ENCODE data around the gene BRINP1.
"Not testable (repeated sequence)": the region's sequence is repeated elsewhere in the genome, so short reads cannot be mapped to it uniquely, and the experiment has no call there.

BRINP1 gene

DNA sequence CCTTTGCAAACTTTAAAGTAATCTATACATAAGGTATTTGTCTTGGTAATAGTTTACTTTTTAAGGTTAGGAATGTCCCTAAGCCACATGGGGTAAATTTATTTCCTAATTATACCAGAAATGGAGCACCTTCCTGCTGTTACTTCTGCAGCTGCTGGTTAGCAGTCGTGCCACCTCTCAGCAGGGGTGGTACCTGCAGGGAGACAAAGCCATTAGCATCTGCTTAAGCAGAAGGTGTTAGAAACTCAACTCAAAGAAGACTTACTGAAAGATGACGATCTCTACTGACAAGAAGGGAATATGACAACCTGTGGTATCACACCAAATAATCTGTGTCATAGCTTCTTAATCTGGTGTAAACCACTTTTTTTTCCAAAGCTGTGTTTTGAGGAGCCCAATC lies 173.7 kb downstream of the BRINP1 start:
- DNase-seq, result no peak

DNA sequence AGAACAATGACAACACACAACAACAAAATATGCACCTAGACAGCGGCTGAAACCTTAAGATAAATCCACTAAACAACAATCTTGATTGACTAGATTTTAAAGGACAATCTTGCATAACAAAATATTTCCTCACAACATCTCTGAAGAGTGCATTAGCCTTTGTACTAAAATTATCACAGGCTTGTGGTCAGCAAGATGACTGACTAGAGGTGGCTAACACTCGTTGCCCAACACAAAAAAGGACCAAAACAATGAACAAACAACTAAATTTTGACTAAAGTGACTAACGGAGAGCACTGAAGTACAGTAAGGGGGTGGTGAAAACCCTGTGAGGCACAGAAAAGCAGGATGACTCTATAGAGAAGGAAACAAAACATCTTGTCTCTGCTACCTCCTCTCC lies 183.9 kb downstream of the BRINP1 start:
- no peak for DNase-seq

GRCh38 chr9:119184265-119184936 lies 184.8 kb downstream of the BRINP1 start:
- no peak for DNase-seq

- DNase-seq, result no peak
These were observed 187.7 kb downstream of the BRINP1 start for GRCh38 chr9:119181561-119181960.

DNA sequence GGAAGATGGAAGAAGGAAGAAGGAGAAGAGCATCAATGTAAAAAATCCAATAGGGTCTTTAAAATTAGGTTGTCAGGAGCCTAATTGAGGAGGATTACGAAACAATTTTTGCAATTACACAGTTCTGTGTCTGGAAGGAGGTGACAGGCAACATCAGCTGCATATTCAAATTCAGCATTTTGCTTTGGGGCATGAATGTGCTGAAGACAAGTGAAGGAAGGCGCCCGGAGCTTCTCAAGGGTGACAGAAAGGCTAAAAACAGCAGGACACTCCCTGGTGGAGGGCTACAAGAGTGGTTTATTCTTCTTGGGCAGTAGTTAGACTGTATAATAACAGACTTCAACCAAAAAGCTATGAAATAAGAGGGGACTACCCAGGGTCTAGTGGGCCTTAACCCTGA lies 188.3 kb downstream of the BRINP1 start:
- no peak for DNase-seq

GRCh38 chr9:119179701-119180100 lies 189.5 kb downstream of the BRINP1 start:
- no peak for DNase-seq

- no peak for DNase-seq
These were observed 192.0 kb downstream of the BRINP1 start for GRCh38 chr9:119177196-119177595.

GRCh38 chr9:119175581-119175980 lies 193.7 kb downstream of the BRINP1 start:
- no peak for DNase-seq

DNA sequence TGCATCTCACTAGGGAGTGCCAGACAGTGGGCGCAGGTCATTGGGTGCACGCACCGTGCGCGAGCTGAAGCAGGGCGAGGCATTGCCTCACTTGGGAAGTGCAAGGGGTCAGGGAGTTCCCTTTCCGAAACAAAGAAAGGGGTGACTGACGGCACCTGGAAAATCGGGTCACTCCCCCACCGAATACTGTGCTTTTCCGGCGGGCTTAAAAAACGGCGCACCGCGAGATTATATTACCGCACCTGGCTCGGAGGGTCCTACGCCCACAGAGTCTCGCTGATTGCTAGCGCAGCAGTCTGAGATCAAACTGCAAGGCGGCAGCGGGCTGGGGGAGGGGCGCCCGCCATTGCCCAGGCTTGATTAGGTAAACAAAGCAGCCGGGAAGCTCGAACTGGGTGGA lies 200.0 kb downstream of the BRINP1 start:
- DNase-seq, result not testable (repeated sequence)

DNA sequence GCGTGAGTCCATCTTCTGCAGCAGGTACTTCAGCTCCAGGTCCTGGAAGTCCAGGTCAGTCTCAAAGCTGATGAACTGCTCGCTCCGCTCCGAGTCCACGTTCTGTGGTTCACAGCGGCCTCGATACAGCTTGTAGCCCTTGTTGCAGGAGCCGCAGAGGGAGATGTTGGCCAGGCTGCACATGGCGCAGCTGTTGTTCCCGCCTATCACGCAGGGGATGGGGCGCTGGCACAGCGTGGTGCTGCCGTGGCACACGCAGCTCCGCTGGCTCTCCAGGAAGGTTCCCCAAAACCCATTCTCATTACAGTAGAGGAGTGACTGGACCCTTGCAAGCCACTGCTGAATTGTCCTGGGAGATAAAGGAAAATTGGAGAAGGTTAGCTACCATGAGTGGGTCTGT lies 201.4 kb downstream of the BRINP1 start:
- no peak for DNase-seq

- no peak for DNase-seq
These were observed 202.0 kb downstream of the BRINP1 start for GRCh38 chr9:119167267-119167666.

DNA sequence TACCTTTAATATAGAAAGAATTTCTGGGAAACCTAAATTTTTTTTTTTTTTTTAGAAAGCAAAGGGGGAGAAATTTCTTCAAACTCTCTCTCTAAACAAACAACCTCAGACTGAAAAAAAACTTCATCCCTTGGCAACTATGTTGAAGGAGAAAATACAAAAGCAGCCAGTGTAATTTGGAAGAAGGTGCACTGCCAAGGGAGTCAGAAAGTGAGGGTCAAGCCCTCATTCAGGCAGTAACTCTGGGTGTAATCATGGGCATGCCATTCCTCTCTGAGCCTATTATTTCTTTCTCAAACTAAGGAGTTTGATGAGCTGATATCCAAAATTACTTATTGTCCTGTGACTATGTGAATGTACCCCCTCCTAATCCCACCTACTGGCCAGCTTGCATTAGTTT lies 203.1 kb downstream of the BRINP1 start:
- DNase-seq, result no peak

- no peak for DNase-seq
These were observed 204.1 kb downstream of the BRINP1 start for GRCh38 chr9:119165131-119165530.

DNA sequence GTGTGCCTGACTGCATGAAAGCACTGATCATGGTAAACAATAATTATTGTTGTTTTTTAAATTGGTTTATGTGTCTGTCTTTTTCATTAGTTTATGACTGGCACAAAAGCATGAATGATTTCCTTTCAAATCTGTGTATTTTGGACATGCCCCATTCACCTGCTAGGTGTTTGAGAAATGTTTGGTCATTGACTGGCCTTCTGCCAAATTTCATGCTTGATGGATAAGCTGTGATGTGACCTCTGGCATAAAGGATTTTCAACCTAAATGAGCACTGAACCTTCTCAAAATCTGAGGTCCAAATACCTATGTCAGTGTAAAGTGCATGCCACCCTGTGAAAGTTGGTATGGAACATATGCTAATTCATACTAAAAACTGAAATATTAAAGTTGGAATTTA lies 204.5 kb downstream of the BRINP1 start:
- DNase-seq, result no peak

GRCh38 chr9:119160551-119160950 lies 208.7 kb downstream of the BRINP1 start:
- DNase-seq, result no peak

- DNase-seq, result no peak
These were observed 209.8 kb downstream of the BRINP1 start for GRCh38 chr9:119159386-119159785.

GRCh38 chr9:119157196-119157595 lies 212.0 kb downstream of the BRINP1 start:
- DNase-seq, result no peak

DNA sequence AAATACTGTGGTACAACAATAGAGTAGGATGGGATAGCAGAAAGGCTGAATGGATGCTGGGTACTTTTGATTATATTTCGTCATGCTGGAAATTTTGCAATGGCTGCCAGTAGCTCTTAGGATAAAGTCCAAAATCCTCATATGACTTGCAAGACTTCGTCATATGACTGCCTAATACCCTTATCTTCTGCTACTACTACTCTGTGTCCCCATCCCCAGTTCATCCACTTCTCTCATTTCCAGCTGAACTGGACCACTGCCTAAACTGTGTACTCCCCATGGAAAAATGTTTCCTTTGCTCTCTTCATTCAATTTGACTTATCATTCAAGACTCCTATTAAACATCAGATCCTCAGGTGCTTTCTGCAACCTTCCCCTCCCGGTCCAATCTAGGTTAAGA lies 212.9 kb downstream of the BRINP1 start:
- DNase-seq, result no peak

GRCh38 chr9:119154527-119154926 lies 214.7 kb downstream of the BRINP1 start:
- DNase-seq, result no peak

- DNase-seq, result no peak
These were observed 215.8 kb downstream of the BRINP1 start for GRCh38 chr9:119153402-119153801.

DNA sequence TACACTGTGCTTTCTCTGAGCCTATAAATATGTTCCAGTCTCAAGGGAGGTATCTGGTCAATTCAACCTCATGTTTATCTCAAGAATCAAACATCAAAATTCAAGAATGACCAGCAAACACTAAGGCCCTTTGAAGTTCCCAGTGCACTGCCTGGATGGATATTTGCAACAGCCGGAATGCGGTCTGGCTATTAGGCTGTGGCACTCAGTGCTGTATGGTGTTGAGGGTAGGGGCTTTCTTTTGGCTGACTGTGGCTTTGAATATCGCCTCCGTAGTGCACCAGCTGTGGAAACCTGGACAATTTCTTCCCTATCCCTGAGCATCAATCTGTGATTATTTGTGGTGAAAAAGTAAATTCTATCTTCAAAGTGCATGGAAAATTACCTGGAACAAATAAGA lies 220.4 kb downstream of the BRINP1 start:
- DNase-seq, result no peak

GRCh38 chr9:119137479-119137878 lies 231.8 kb downstream of the BRINP1 start:
- DNase-seq, result no peak

DNA sequence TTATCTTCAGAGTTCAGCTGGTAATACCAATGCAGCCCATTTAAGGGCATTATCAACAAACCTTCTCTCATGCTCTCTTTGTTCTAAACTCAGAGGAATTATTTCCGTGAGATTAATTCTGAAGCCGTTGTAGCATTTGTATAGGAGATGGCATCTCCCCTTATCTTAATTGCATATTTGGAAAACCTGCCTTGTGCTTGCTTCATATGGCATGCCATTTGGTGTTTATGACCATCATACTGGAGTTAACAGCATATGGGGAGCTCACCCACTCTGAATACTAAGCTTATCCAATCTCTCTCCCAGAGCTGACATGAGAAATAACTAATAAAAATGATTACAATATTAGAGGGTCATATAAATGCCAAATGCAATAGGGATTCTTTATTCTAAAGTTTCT lies 243.2 kb downstream of the BRINP1 start:
- no peak for DNase-seq

DNA sequence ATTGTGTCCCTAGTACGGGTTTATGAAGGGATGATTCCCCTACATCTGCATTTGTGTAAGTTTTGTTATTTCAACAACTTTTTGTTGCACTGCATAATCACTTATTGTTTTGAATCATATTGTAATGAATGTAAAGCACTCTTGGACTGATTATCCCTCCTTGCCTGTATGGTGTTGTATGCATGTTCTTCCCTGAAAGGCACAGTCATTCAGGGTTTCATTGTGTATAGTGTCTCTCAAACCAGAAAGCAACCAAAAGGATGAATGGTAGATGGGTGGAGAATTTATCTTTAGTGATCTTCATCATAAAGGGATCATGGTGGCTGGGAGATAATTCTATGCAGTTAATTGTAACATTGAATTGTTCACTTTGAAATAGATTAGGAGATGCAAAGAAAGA lies 247.3 kb downstream of the BRINP1 start:
- no peak for DNase-seq

DNA sequence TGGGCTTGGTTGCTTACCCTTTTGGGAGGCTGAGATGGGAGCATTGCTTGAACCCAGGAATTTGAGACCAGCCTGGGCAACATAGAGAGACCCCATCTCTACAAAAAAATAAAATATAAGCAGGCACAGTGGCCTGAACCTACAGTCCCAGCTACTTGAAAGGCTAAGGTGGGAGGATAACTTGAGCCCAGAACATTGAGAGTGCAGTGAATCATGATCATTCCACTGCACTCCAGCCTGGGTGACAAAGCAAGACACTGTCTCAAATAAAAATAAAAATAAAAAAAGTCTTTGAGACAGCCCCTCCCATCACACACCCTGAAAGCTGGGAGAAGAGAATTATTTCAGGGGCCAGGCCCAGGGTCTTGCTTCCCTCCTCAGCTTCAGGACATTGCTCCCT lies 251.8 kb downstream of the BRINP1 start:
- no peak for DNase-seq

Measured in AML-193 (cell line).